HCT116 (cell line): ENCODE results near the gene LANCL3. TPM values are rescaled to one million over a fixed set of nuclear protein-coding genes. Genes with fewer than 3 reads are reported as not detected.

ENCODE experiments used
- ATAC-seq: fragments of 200-7000 bp; cut with Tn5 transposase; 2 replicates; pipeline ENCODE4 v1.9.1; 2020; ENCODE audit warnings: mild to moderate bottlenecking, moderate library complexity
- BruUV-seq: library from RNA; stranded (reverse); fragments of 400-500 nt; replicated peaks from 2 replicates; lab custom pipeline; 2021; lab: Mats Ljungman, UMichigan
- CTCF ChIA-PET: fragments of 300-600 bp; sonication (Branson Sonifier 250); formaldehyde crosslinking; loops from one replicate; lab custom pipeline; 2021; ENCODE audit warnings: antibody characterized with exemption; lab: Charles Lee
- POLR2A ChIA-PET: fragments of 300-600, 350-600 bp; sonication (Branson Sonifier 250); formaldehyde crosslinking; loops from one replicate; lab custom pipeline; 2021; ENCODE audit warnings: antibody characterized with exemption; lab: Charles Lee
- RAD21 ChIA-PET, 2 experiments: fragments of 300-600 bp; sonication (Branson Sonifier 250); formaldehyde crosslinking; loops; one replicate each; lab custom pipeline; 2023; ENCODE audit warnings: low total read pairs in 2 of 2; ENCODE audit not compliant: uncharacterized antibody in 2 of 2, unreplicated experiment in 2 of 2, low non-redundant PET in 1 of 2; lab: Charles Lee
- DNase-seq: peaks from one replicate; pipeline ENCODE4 v3.0.0-alpha.2; 2010; ENCODE audit warnings: low read depth, low spot score
- H2AFZ ChIP-seq: fragments of 200-600 bp; shearing (Covaris generic), sonication (generic); 2 replicates; pipeline ENCODE4 v1.6.1; 2017; ENCODE audit warnings: low read depth, mixed run types, mixed read lengths, antibody characterized with exemption, low read length; ENCODE audit not compliant: poor library complexity, severe bottlenecking
- H3K27ac ChIP-seq: 2 replicates; pipeline ENCODE4 v1.5.1; 2012; ENCODE audit warnings: low read depth, low read length
- H3K27me3 ChIP-seq: fragments of 200-600 bp; sonication (generic); 2 replicates; pipeline ENCODE4 v1.6.1; 2016; ENCODE audit warnings: mixed run types, low read length, mixed read lengths; ENCODE audit not compliant: insufficient read depth
- H3K36me3 ChIP-seq, 2 experiments: fragments of 200-500 bp in 1 of 2; fragments of 200-600 bp in 1 of 2; sonication (Bioruptor generic) in 1 of 2; sonication (generic) in 1 of 2; 2 replicates each; pipeline versions ENCODE4 v1.5.1 to v1.6.1; 2014 to 2016; ENCODE audit warnings: low read length in 2 of 2, inconsistent platforms in 1 of 2, mixed read lengths in 1 of 2, mixed run types in 1 of 2; ENCODE audit not compliant: insufficient read depth in 2 of 2, control insufficient read depth in 1 of 2
- H3K4me1 ChIP-seq, 2 experiments: fragments of 200-600 bp in 1 of 2; sonication (generic) in 1 of 2; 2 replicates each; pipeline versions ENCODE4 v1.5.1 to v1.6.1; 2012 to 2017; ENCODE audit warnings: low read length in 2 of 2, inconsistent platforms in 1 of 2, mild to moderate bottlenecking in 1 of 2, mixed read lengths in 1 of 2, mixed run types in 1 of 2, moderate library complexity in 1 of 2; ENCODE audit not compliant: insufficient read depth in 2 of 2, control insufficient read depth in 1 of 2
- H3K4me2 ChIP-seq: fragments of 200-600 bp; sonication (generic); 2 replicates; pipeline ENCODE4 v1.6.1; 2017; ENCODE audit warnings: mixed run types, low read length, mixed read lengths
- H3K4me3 ChIP-seq, 2 experiments: fragments of 200-600 bp in 1 of 2; sonication (generic) in 1 of 2; replicated peaks in 1 of 2; 2 replicates each; pipeline ENCODE4 v1.5.1; 2011 to 2016; ENCODE audit warnings: low read length in 2 of 2, control low read depth in 1 of 2, low read depth in 1 of 2, mild to moderate bottlenecking in 1 of 2, mixed read lengths in 1 of 2, mixed run types in 1 of 2
- H3K79me2 ChIP-seq: fragments of 200-600 bp; sonication (generic); 2 replicates; pipeline ENCODE4 v1.6.1; 2017; ENCODE audit warnings: mild to moderate bottlenecking, mixed run types, low read length, moderate library complexity, mixed read lengths; ENCODE audit not compliant: insufficient read depth
- H3K9ac ChIP-seq: fragments of 200-600 bp; sonication (generic); 2 replicates; pipeline ENCODE4 v1.6.1; 2016; ENCODE audit warnings: low read length, mixed read lengths
- H3K9me2 ChIP-seq: fragments of 200-600 bp; sonication (generic), shearing (Covaris generic); 2 replicates; pipeline ENCODE4 v1.6.1; 2017; ENCODE audit warnings: mixed run types, mild to moderate bottlenecking, moderate library complexity; ENCODE audit not compliant: insufficient read depth
- H3K9me3 ChIP-seq, 2 experiments: fragments of 200-500 bp in 1 of 2; fragments of 200-600 bp in 1 of 2; sonication (Bioruptor generic) in 1 of 2; sonication (generic) in 1 of 2; 2 replicates each; pipeline ENCODE4 v1.6.1; 2014 to 2017; ENCODE audit warnings: low read length in 2 of 2, mixed read lengths in 2 of 2, inconsistent platforms in 1 of 2, low read depth in 1 of 2, mild to moderate bottlenecking in 1 of 2, mixed run types in 1 of 2, moderate library complexity in 1 of 2; ENCODE audit not compliant: control insufficient read depth in 1 of 2, insufficient read depth in 1 of 2
- H4K20me1 ChIP-seq: fragments of 200-600 bp; sonication (generic), shearing (Covaris generic); 2 replicates; pipeline ENCODE4 v1.6.1; 2017; ENCODE audit warnings: mixed run types, mild to moderate bottlenecking, moderate library complexity; ENCODE audit not compliant: insufficient read depth
- CEBPB ChIP-seq: IDR thresholded peaks from 2 replicates; pipeline ENCODE4 v1.6.1; 2012; ENCODE audit warnings: low read depth
- EGR1 ChIP-seq: IDR thresholded peaks from 2 replicates; pipeline ENCODE4 v1.6.1; 2012; ENCODE audit warnings: low read depth
- EZH2 ChIP-seq: fragments of 200-600 bp; sonication (generic); IDR thresholded peaks from 2 replicates; pipeline ENCODE4 v1.6.1; 2017; ENCODE audit warnings: antibody characterized with exemption, mixed run types
- EZH2phosphoT487 ChIP-seq: fragments of 200-600 bp; IDR thresholded peaks from 2 replicates; pipeline ENCODE4 v1.6.1; 2018; ENCODE audit warnings: antibody characterized with exemption, borderline replicate concordance
- FOSL1 ChIP-seq: IDR thresholded peaks from 2 replicates; pipeline ENCODE4 v1.6.1; 2012; ENCODE audit warnings: low read depth
- POLR2A ChIP-seq: IDR thresholded peaks from 2 replicates; pipeline ENCODE4 v1.7.0; 2011; ENCODE audit warnings: borderline replicate concordance; ENCODE audit not compliant: insufficient read depth, insufficient read length; ENCODE audit errors: extremely low read depth
- POLR2AphosphoS5 ChIP-seq: IDR thresholded peaks from 2 replicates; pipeline ENCODE4 v1.6.1; 2011; ENCODE audit warnings: mild to moderate bottlenecking, low read depth, low read length, moderate library complexity
- RAD21 ChIP-seq: IDR thresholded peaks from 2 replicates; pipeline ENCODE4 v1.6.1; 2012; ENCODE audit warnings: low read depth, mild to moderate bottlenecking
- SIN3A ChIP-seq: IDR thresholded peaks from 2 replicates; pipeline ENCODE4 v1.6.1; 2012; ENCODE audit warnings: low read depth
- SP1 ChIP-seq: IDR thresholded peaks from 2 replicates; pipeline ENCODE4 v1.6.1; 2012; ENCODE audit warnings: low read depth
- SRF ChIP-seq: IDR thresholded peaks from 2 replicates; pipeline ENCODE4 v1.6.1; 2012; ENCODE audit warnings: low read depth
- TCF7L2 ChIP-seq: IDR thresholded peaks from 2 replicates; pipeline ENCODE4 v1.7.0; 2011; ENCODE audit warnings: borderline replicate concordance, inconsistent platforms; ENCODE audit not compliant: insufficient read depth, insufficient read length; ENCODE audit errors: extremely low read depth
- YY1 ChIP-seq: IDR thresholded peaks from 2 replicates; pipeline ENCODE4 v1.6.1; 2011; ENCODE audit warnings: low read length, low read depth, moderate library complexity, mild to moderate bottlenecking; ENCODE audit not compliant: insufficient replicate concordance; ENCODE audit errors: extremely low read depth
- ZFX ChIP-seq: fragments of 450-650 bp; IDR thresholded peaks from 2 replicates; pipeline ENCODE4 v1.6.1; 2017
- ZNF274 ChIP-seq: fragments of 200-500 bp; sonication (Bioruptor generic); IDR thresholded peaks from 2 replicates; pipeline ENCODE4 v1.6.1; 2014; ENCODE audit warnings: mild to moderate bottlenecking, low read depth, low read length, inconsistent platforms
- intact Hi-C: fragments of 100-400 bp; cut with micrococcal nuclease; formaldehyde crosslinking; loops from 2 replicates; pipeline ENCODE4 v1.10.0; 2022
- total RNA-seq: library from RNA; stranded (reverse); gene quantifications from one replicate; pipeline ENCODE4 v1.2.1, GENCODE V29; 2021; ENCODE audit not compliant: unreplicated experiment
- TF ChIP-seq, protein P1 (sequence below): IDR thresholded peaks from 2 replicates; pipeline ENCODE4 v1.6.1; 2012
- TF ChIP-seq, protein P2 (sequence below): IDR thresholded peaks from 2 replicates; pipeline ENCODE4 v1.6.1; 2011; ENCODE audit warnings: mild to moderate bottlenecking, low read length, moderate library complexity; ENCODE audit not compliant: insufficient replicate concordance; ENCODE audit errors: extremely low read depth
- TF ChIP-seq, protein P3 (sequence below): IDR thresholded peaks from 2 replicates; pipeline ENCODE4 v1.6.1; 2012

The LANCL3 gene
- total RNA-seq, 1 experiment from 2014 or later = 2.4 TPM

DNA sequence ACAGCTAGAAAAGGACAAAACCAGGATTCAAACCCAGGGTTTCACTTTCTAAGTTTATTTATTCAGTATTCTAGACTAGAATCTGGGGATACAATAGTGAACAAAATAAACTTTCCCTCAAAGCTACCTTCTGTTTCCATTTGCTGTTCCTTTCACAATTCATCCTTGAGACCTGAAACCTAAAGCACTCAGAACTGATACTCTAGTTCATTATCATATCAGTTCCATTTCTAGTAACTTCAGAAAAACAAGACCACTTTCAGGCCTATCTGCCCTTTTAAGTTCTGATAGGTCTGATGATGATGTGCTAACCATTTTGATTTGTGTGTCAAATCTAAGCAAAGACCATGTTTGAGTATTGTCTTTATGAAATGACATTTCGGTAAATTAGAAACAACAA is 106.3 kb downstream of the LANCL3 start:
- ChIA-PET CTCF (no interaction called here), POLR2A (interaction anchor here (0.7 kb wide), 1 partner anchor 189 kb away, joined by 3 read pairs; no protein-coding TSS in a partner anchor), RAD21 (no interaction called here)
- no peaks in the 10 kb centered on the region for H3K9me2 ChIP-seq
- DNase-seq (no peak), ATAC-seq (no peak)
- no peak overlapping the region for H2AFZ ChIP-seq
- BruUV-seq = no TSS peak
- no peak overlapping the region for H3K9ac ChIP-seq
- no peaks in the 10 kb centered on the region for H4K20me1 ChIP-seq
- no peaks in the 10 kb centered on the region for H3K4me1 ChIP-seq
- H3K27me3 ChIP-seq = no peaks in the 10 kb centered on the region
- H3K79me2 ChIP-seq = no peaks in the 10 kb centered on the region
- intact Hi-C loops = no loop called here
- no peaks in the 10 kb centered on the region for H3K9me3 ChIP-seq
- H3K4me3 ChIP-seq = no peak overlapping the region
- TF ChIP-seq, protein P1, sequence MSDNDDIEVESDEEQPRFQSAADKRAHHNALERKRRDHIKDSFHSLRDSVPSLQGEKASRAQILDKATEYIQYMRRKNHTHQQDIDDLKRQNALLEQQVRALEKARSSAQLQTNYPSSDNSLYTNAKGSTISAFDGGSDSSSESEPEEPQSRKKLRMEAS = no peak
- TF ChIP-seq POLR2AphosphoS5 = no peak
- TF ChIP-seq, protein P2, sequence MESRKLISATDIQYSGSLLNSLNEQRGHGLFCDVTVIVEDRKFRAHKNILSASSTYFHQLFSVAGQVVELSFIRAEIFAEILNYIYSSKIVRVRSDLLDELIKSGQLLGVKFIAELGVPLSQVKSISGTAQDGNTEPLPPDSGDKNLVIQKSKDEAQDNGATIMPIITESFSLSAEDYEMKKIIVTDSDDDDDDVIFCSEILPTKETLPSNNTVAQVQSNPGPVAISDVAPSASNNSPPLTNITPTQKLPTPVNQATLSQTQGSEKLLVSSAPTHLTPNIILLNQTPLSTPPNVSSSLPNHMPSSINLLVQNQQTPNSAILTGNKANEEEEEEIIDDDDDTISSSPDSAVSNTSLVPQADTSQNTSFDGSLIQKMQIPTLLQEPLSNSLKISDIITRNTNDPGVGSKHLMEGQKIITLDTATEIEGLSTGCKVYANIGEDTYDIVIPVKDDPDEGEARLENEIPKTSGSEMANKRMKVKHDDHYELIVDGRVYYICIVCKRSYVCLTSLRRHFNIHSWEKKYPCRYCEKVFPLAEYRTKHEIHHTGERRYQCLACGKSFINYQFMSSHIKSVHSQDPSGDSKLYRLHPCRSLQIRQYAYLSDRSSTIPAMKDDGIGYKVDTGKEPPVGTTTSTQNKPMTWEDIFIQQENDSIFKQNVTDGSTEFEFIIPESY = no peak
- no peak for TF ChIP-seq TCF7L2
- TF ChIP-seq FOSL1 = no peak
- no peak for TF ChIP-seq SRF
- TF ChIP-seq CEBPB = no peak
- TF ChIP-seq SP1 = no peak
- TF ChIP-seq ZFX = no peak
- H3K4me2 ChIP-seq = no peak overlapping the region
- H3K36me3 ChIP-seq = no peaks in the 10 kb centered on the region
- H3K27ac ChIP-seq = no peak overlapping the region

DNA sequence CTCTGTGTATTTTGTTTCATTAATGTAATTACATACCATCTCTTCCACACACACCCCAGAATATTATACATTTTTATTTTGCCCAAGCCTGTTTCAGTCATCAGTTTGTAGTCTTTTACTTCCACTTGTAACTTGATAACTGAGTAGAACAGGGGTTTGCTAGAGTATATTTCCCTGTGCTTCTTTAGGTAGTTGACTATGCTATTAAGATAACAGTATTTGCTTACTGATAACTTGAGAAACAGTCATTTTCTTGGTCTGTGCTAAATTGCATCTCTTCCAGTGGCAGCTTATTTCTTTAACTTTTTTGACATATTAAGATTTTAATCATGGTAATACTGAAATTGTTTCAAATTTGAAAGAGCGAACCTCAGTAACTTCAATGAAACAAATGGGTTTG is 107.1 kb downstream of the LANCL3 start:
- Histone ChIP-seq H3K4me1 (no peaks in the 10 kb centered on the region), H3K4me2 (no peak overlapping the region), H3K79me2 (no peaks in the 10 kb centered on the region), H3K4me3 (no peak overlapping the region), H3K9ac (no peak overlapping the region), H3K9me3 (no peaks in the 10 kb centered on the region), H3K9me2 (no peaks in the 10 kb centered on the region), H3K27ac (no peak overlapping the region), H3K36me3 (no peaks in the 10 kb centered on the region), H4K20me1 (no peaks in the 10 kb centered on the region), H3K27me3 (no peaks in the 10 kb centered on the region), H2AFZ (no peak overlapping the region)
- RAD21 ChIA-PET = no interaction called here
- DNase-seq = no peak
- CTCF ChIA-PET = no interaction called here
- BruUV-seq = no TSS peak
- TF ChIP-seq SRF (no peak), RAD21 (no peak), EZH2phosphoT487 (no peak), YY1 (no peak), FOSL1 (no peak), SIN3A (no peak), EZH2 (no peak), ZFX (no peak), POLR2A (no peak), POLR2AphosphoS5 (no peak), TCF7L2 (no peak), EGR1 (no peak), ZNF274 (no peak)
- TF ChIP-seq, protein P3, sequence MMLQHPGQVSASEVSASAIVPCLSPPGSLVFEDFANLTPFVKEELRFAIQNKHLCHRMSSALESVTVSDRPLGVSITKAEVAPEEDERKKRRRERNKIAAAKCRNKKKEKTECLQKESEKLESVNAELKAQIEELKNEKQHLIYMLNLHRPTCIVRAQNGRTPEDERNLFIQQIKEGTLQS = no peak
- TF ChIP-seq, protein P2 = no peak
- intact Hi-C loops = no loop called here
- POLR2A ChIA-PET = no interaction called here
- ATAC-seq = no peak
